SU-DHL-6 (cell line): ENCODE results near the gene VWA8.

Experiments
- CTCF ChIP-seq: fragments of 200-600 bp; sonication (generic); IDR thresholded peaks from one replicate; pipeline ENCODE4 v1.5.1; 2017; ENCODE audit warnings: antibody characterized with exemption, mild to moderate bottlenecking, low read length, moderate library complexity; ENCODE audit not compliant: insufficient read depth, poor library complexity, severe bottlenecking
- EZH2phosphoT487 ChIP-seq: fragments of 200-600 bp; sonication (generic), shearing (Covaris generic); conservative IDR thresholded peaks from 2 replicates; pipeline ENCODE4 v1.6.1; 2018; ENCODE audit warnings: mild to moderate bottlenecking, antibody characterized with exemption, low read length, moderate library complexity, mixed read lengths

- no peak for TF ChIP-seq CTCF
- TF ChIP-seq EZH2phosphoT487: no peak
These were observed 352.1 kb downstream of the VWA8 start for GRCh38 chr13:41608839-41609177.
